ENCODE results near the gene ZNF823. TPM values are rescaled to one million over a fixed set of nuclear protein-coding genes. Genes with fewer than 3 reads are reported as not detected.
A peak's percentile ranks its signal among the peaks of the same experiment; 100 is the strongest.

The ZNF823 gene
- polyA plus RNA-seq, 1 donor from 2014 or later = 7.8 TPM

GRCh38 chr19:11737964-11738745 is 591 bp downstream of the ZNF823 start:
- no peak for TF ChIP-seq CTCF (IDR thresholded peaks at IDR 0.05; ENCODE audit: poor library complexity, severe bottlenecking)
- no peak for TF ChIP-seq SMC3 (conservative IDR thresholded peaks at IDR 0.05; ENCODE audit: poor library complexity)
- no peak for TF ChIP-seq TAF1 (IDR thresholded peaks at IDR 0.05; ENCODE audit: low read depth)
- TF ChIP-seq EP300 (conservative IDR thresholded peaks at IDR 0.05; ENCODE audit: poor library complexity, severe bottlenecking) = no peak
- TF ChIP-seq MXI1 (conservative IDR thresholded peaks at IDR 0.05; ENCODE audit: poor library complexity, severe bottlenecking) = peak; percentile 26
- peak overlapping the region; percentile 77 for H3K27ac ChIP-seq (ENCODE audit: low read length)
- H3F3A ChIP-seq (ENCODE audit: insufficient read depth, low read length, poor library complexity, severe bottlenecking) = no peaks in the 10 kb centered on the region
- peak overlapping the region; percentile 89 for H3K4me3 ChIP-seq (ENCODE audit: low read length)
- H3K9me2 ChIP-seq (ENCODE audit: insufficient read depth, low read length) = no peaks in the 10 kb centered on the region
- H3K9ac ChIP-seq (ENCODE audit: low read length) = peak overlapping the region; percentile 82
- peaks cover 7% of the 10 kb centered on the region for H3K79me2 ChIP-seq (replicated peaks; ENCODE audit: insufficient read depth, low read length)
- no peaks in the 10 kb centered on the region for H3K9me3 ChIP-seq (ENCODE audit: low read length)
- H3K4me2 ChIP-seq (ENCODE audit: low read length) = peak overlapping the region; percentile 53
- H3K36me3 ChIP-seq (ENCODE audit: insufficient read depth, low read length) = no peaks in the 10 kb centered on the region
- H4K20me1 ChIP-seq (ENCODE audit: insufficient read depth) = no peaks in the 10 kb centered on the region
- peak overlapping the region; percentile 56 for H2AFZ ChIP-seq (ENCODE audit: low read depth, low read length)
- H3K27me3 ChIP-seq (ENCODE audit: insufficient read depth, low read depth, low read length) = no peaks in the 10 kb centered on the region

- Histone ChIP-seq H3K9me3 (ENCODE audit: low read length) (no peaks in the 10 kb centered on the region), H3K79me2 (replicated peaks; ENCODE audit: insufficient read depth, low read length) (peaks cover 7% of the 10 kb centered on the region), H3K27ac (ENCODE audit: low read length) (no peak overlapping the region), H3K27me3 (ENCODE audit: insufficient read depth, low read depth, low read length) (no peaks in the 10 kb centered on the region), H3K36me3 (ENCODE audit: insufficient read depth, low read length) (no peaks in the 10 kb centered on the region), H3K9ac (ENCODE audit: low read length) (no peak overlapping the region), H3K4me3 (ENCODE audit: low read length) (peak overlapping the region; percentile 89), H3F3A (ENCODE audit: insufficient read depth, low read length, poor library complexity, severe bottlenecking) (no peaks in the 10 kb centered on the region), H3K4me2 (ENCODE audit: low read length) (no peak overlapping the region), H2AFZ (ENCODE audit: low read depth, low read length) (no peak overlapping the region), H4K20me1 (ENCODE audit: insufficient read depth) (no peaks in the 10 kb centered on the region), H3K9me2 (ENCODE audit: insufficient read depth, low read length) (no peaks in the 10 kb centered on the region)
- TF ChIP-seq SMC3 (conservative IDR thresholded peaks at IDR 0.05; ENCODE audit: poor library complexity) = no peak
- TF ChIP-seq CTCF (IDR thresholded peaks at IDR 0.05; ENCODE audit: poor library complexity, severe bottlenecking) = no peak
- no peak for TF ChIP-seq REST (IDR thresholded peaks at IDR 0.05; ENCODE audit: borderline replicate concordance)
- no peak for TF ChIP-seq MXI1 (conservative IDR thresholded peaks at IDR 0.05; ENCODE audit: poor library complexity, severe bottlenecking)
- TF ChIP-seq RAD21 (conservative IDR thresholded peaks at IDR 0.05) = no peak
- no peak for TF ChIP-seq POLR2AphosphoS5 (IDR thresholded peaks at IDR 0.05)
- no peak for TF ChIP-seq EP300 (conservative IDR thresholded peaks at IDR 0.05; ENCODE audit: poor library complexity, severe bottlenecking)
- no peak for TF ChIP-seq EZH2 (IDR thresholded peaks at IDR 0.05; ENCODE audit: borderline replicate concordance, insufficient read depth, low read length, poor library complexity, severe bottlenecking)
- no peak for TF ChIP-seq TAF1 (IDR thresholded peaks at IDR 0.05; ENCODE audit: low read depth)
Measured at GRCh38 chr19:11736696-11737095, 2.0 kb downstream of the ZNF823 start.
